ENCODE data around the gene AREG.

- TF ChIP-seq CTCF (optimal IDR thresholded peaks at IDR 0.05 in 1 of 3, IDR thresholded peaks at IDR 0.05 in 1 of 3, conservative IDR thresholded peaks at IDR 0.05 in 1 of 3; ENCODE audit: extremely low read depth in 1 of 3, insufficient read depth in 2 of 3, low read length in 3 of 3): no peak
- no peak for TF ChIP-seq EZH2 (IDR thresholded peaks at IDR 0.05; ENCODE audit: low read length)
Measured at GRCh38 chr4:74490736-74491135, 45.8 kb downstream of the AREG start.
